Measurements from ENCODE around the gene MS4A5.
"Not testable (repeated sequence)": the region's sequence is repeated elsewhere in the genome, so short reads cannot be mapped to it uniquely, and the experiment has no call there.

The MS4A5 gene

GRCh38 chr11:60429272-60429671, at the start of gene MS4A5:
Gene MS4A5 (plus strand): TSS chr11:60429572. CDS start chr11:60429675, 103 bp downstream.
- DNase-seq (ENCODE audit: low read depth in 2 of 2): no peak

GRCh38 chr11:60389279-60389910, 40.0 kb upstream of the MS4A5 start:
- no peak for DNase-seq (ENCODE audit: low read depth in 2 of 2)

GRCh38 chr11:60390419-60390818, 39.0 kb upstream of the MS4A5 start:
- no peak for DNase-seq (ENCODE audit: low read depth in 2 of 2)

GRCh38 chr11:60392361-60392760, 37.0 kb upstream of the MS4A5 start:
- no peak for DNase-seq (ENCODE audit: low read depth in 2 of 2)

- DNase-seq (ENCODE audit: low read depth in 2 of 2): no peak
These were observed 36.4 kb upstream of the MS4A5 start for GRCh38 chr11:60393016-60393415.

- DNase-seq (ENCODE audit: low read depth in 2 of 2): no peak
These were observed 34.5 kb upstream of the MS4A5 start for GRCh38 chr11:60394666-60395380.

- no peak for DNase-seq (ENCODE audit: low read depth in 2 of 2)
These were observed 33.0 kb upstream of the MS4A5 start, which contains the start of gene MS4A14 for GRCh38 chr11:60396382-60396781. Gene MS4A14 (plus strand): TSS chr11:60396459. CDS start chr11:60396579, 120 bp downstream.

- DNase-seq (ENCODE audit: low read depth in 2 of 2): no peak
These were observed 32.6 kb upstream of the MS4A5 start for GRCh38 chr11:60396799-60397198.

GRCh38 chr11:60420015-60420414, 9.4 kb upstream of the MS4A5 start:
- DNase-seq (ENCODE audit: low read depth in 2 of 2): no peak

GRCh38 chr11:60422609-60423008, 6.8 kb upstream of the MS4A5 start:
- DNase-seq (ENCODE audit: low read depth in 2 of 2): no peak

- no peak for DNase-seq (ENCODE audit: low read depth in 2 of 2)
These were observed 855 bp upstream of the MS4A5 start for GRCh38 chr11:60428517-60428916.

GRCh38 chr11:60431251-60431650, 1.9 kb downstream of the MS4A5 start:
- DNase-seq (ENCODE audit: low read depth in 2 of 2): no peak

GRCh38 chr11:60433401-60433800, 4.0 kb downstream of the MS4A5 start:
- no peak for DNase-seq (ENCODE audit: low read depth in 2 of 2)

- DNase-seq (ENCODE audit: low read depth in 2 of 2): no peak
These were observed 17.7 kb downstream of the MS4A5 start for GRCh38 chr11:60447070-60447469.

GRCh38 chr11:60447846-60448245, 18.5 kb downstream of the MS4A5 start:
- no peak for DNase-seq (ENCODE audit: low read depth in 2 of 2)

GRCh38 chr11:60451185-60451584, 21.8 kb downstream of the MS4A5 start:
- DNase-seq (ENCODE audit: low read depth in 2 of 2): not testable (repeated sequence)

GRCh38 chr11:60454212-60454611, 24.8 kb downstream of the MS4A5 start:
- no peak for DNase-seq (ENCODE audit: low read depth in 2 of 2)

- no peak for DNase-seq (ENCODE audit: low read depth in 2 of 2)
These were observed 26.2 kb downstream of the MS4A5 start, which contains the start of gene MS4A1 for GRCh38 chr11:60455531-60456042. Gene MS4A1 (plus strand): TSS chr11:60455847. CDS start chr11:60462375, 6,528 bp downstream.

GRCh38 chr11:60457576-60457975, 28.2 kb downstream of the MS4A5 start:
- no peak for DNase-seq (ENCODE audit: low read depth in 2 of 2)

- DNase-seq (ENCODE audit: low read depth in 2 of 2): no peak
These were observed 30.0 kb downstream of the MS4A5 start for GRCh38 chr11:60459345-60459744.

GRCh38 chr11:60468829-60469228, 39.5 kb downstream of the MS4A5 start:
- DNase-seq (ENCODE audit: low read depth in 2 of 2): no peak

GRCh38 chr11:60469723-60470122, 40.4 kb downstream of the MS4A5 start:
- no peak for DNase-seq (ENCODE audit: low read depth in 2 of 2)

- no peak for DNase-seq (ENCODE audit: low read depth in 2 of 2)
These were observed 47.7 kb downstream of the MS4A5 start for GRCh38 chr11:60477035-60477445.
